ENCODE measurements around the gene CLRN3. TPM values are rescaled to one million over a fixed set of nuclear protein-coding genes. Genes with fewer than 3 reads are reported as not detected.

Gene CLRN3
- polyA plus RNA-seq, 2 of the 4 experiments (the other 2 are of a cell fraction): 0.08 TPM; not detected in 1

- no peaks in the 10 kb centered on the region for H3K9me3 ChIP-seq
- H3K27ac ChIP-seq: no peak overlapping the region
- CTCF ChIA-PET: no interaction called here
- FAIRE-seq: no peak
- ATAC-seq: no peak
- H3K4me2 ChIP-seq: no peak overlapping the region
- POLR2A ChIA-PET: no interaction called here
- WGBS (ENCODE audit: missing lambda C conversion rate): 83% methylated on average over 9 of the region's 9 CpGs
- TF ChIP-seq MAZ (IDR thresholded peaks at IDR 0.05; ENCODE audit: borderline replicate concordance, low read depth, low read length) (no peak), NFE2L2 (conservative IDR thresholded peaks at IDR 0.05; ENCODE audit: low read length) (no peak), ZFP36 (IDR thresholded peaks at IDR 0.05; ENCODE audit: borderline replicate concordance, partially characterized antibody) (no peak), CHD2 (IDR thresholded peaks at IDR 0.05; ENCODE audit: low read length, partially characterized antibody) (no peak), HEYL (CRISPR knock-in tag; IDR thresholded peaks at IDR 0.05) (no peak), TP53 (CRISPR knock-in tag; IDR thresholded peaks at IDR 0.05) (no peak), GATA3 (IDR thresholded peaks at IDR 0.05; ENCODE audit: borderline replicate concordance) (no peak)
- H3K4me3 ChIP-seq: no peak overlapping the region
- H3K4me1 ChIP-seq: no peaks in the 10 kb centered on the region
- no peak for DNase-seq (ENCODE audit: low read depth in 1 of 2, low spot score in 1 of 2)
These were observed 24.1 kb upstream of the CLRN3 start for GRCh38 chr10:127916826-127917225.

GRCh38 chr10:127915324-127915723, 22.6 kb upstream of the CLRN3 start:
- no peak for FAIRE-seq
- no peak for TF ChIP-seq RARB (CRISPR knock-in tag; IDR thresholded peaks at IDR 0.05)
- TF ChIP-seq FOXS1 (CRISPR knock-in tag; IDR thresholded peaks at IDR 0.05): no peak
- no peak for TF ChIP-seq CEBPB (IDR thresholded peaks at IDR 0.05)
- no peak for TF ChIP-seq HDAC2 (IDR thresholded peaks at IDR 0.05)
- TF ChIP-seq ZNF302 (CRISPR knock-in tag; IDR thresholded peaks at IDR 0.05): no peak
- TF ChIP-seq CBX2 (IDR thresholded peaks at IDR 0.05; ENCODE audit: borderline replicate concordance, low read depth): no peak
- TF ChIP-seq TP53 (CRISPR knock-in tag; IDR thresholded peaks at IDR 0.05): no peak
- no peak for TF ChIP-seq TFCP2L1 (CRISPR knock-in tag; IDR thresholded peaks at IDR 0.05)
- no peak for TF ChIP-seq BHLHE40 (IDR thresholded peaks at IDR 0.05; ENCODE audit: low read depth, low read length)
- TF ChIP-seq RNF2 (IDR thresholded peaks at IDR 0.05; ENCODE audit: borderline replicate concordance, low read depth): no peak
- TF ChIP-seq MAZ (IDR thresholded peaks at IDR 0.05; ENCODE audit: borderline replicate concordance, low read depth, low read length): no peak
- TF ChIP-seq FOSB (CRISPR knock-in tag; IDR thresholded peaks at IDR 0.05): no peak
- no peak for TF ChIP-seq RFX5 (IDR thresholded peaks at IDR 0.05)
- no peak for TF ChIP-seq NFE2L2 (conservative IDR thresholded peaks at IDR 0.05; ENCODE audit: low read length)
- TF ChIP-seq EHMT2 (IDR thresholded peaks at IDR 0.05; ENCODE audit: low read depth): no peak
- no peak for TF ChIP-seq KDM5A (IDR thresholded peaks at IDR 0.05)
- TF ChIP-seq POLR2A (IDR thresholded peaks at IDR 0.05; ENCODE audit: low read length): no peak
- POLR2A ChIA-PET: no interaction called here
- WGBS (ENCODE audit: missing lambda C conversion rate): 62% methylated on average over 4 of the region's 4 CpGs
- Histone ChIP-seq H3K4me1 (no peaks in the 10 kb centered on the region), H3K9me3 (no peaks in the 10 kb centered on the region), H3K27ac (no peak overlapping the region), H3K4me2 (no peak overlapping the region), H3K4me3 (no peak overlapping the region)
- CTCF ChIA-PET: interaction anchor here (1.5 to 5.5 kb wide), 3 partner anchors 10 to 154 kb away, joined by 4 to 26 read pairs (median 6); no protein-coding TSS in a partner anchor
- ATAC-seq: no peak
- DNase-seq (ENCODE audit: low read depth in 1 of 2, low spot score in 1 of 2): no peak

GRCh38 chr10:127913368-127913759, 20.6 kb upstream of the CLRN3 start:
- Histone ChIP-seq H3K27ac (no peak overlapping the region), H3K9me3 (no peaks in the 10 kb centered on the region), H3K4me3 (no peak overlapping the region), H3K4me1 (0 out of 3 replicates have a peak, but pooled peaks cover 3% of the 10 kb centered on the region), H3K4me2 (no peak overlapping the region)
- ATAC-seq (no peak), DNase-seq (ENCODE audit: low read depth in 1 of 2, low spot score in 1 of 2) (no peak), FAIRE-seq (no peak)
- POLR2A ChIA-PET: no interaction called here
- 71% methylated on average over 8 of the region's 8 CpGs for WGBS (ENCODE audit: missing lambda C conversion rate)
- CTCF ChIA-PET: interaction anchor here (0.7 to 5.5 kb wide), 4 partner anchors 59 to 298 kb away, joined by 3 to 26 read pairs (median 4); no protein-coding TSS in a partner anchor
- no peak for TF ChIP-seq HOXB5 (CRISPR knock-in tag; IDR thresholded peaks at IDR 0.05)
- TF ChIP-seq PBX3 (IDR thresholded peaks at IDR 0.05): no peak
- no peak for TF ChIP-seq HOXB13 (CRISPR knock-in tag; IDR thresholded peaks at IDR 0.05; ENCODE audit: low read depth)
- TF ChIP-seq GATA3 (IDR thresholded peaks at IDR 0.05; ENCODE audit: borderline replicate concordance): no peak
- TF ChIP-seq FOSL2 (IDR thresholded peaks at IDR 0.05): no peak
- TF ChIP-seq FOSL2 (CRISPR knock-in tag; IDR thresholded peaks at IDR 0.05): no peak
- no peak for TF ChIP-seq MYC (IDR thresholded peaks at IDR 0.05; ENCODE audit: borderline replicate concordance, low read length)
- no peak for TF ChIP-seq TFCP2L1 (CRISPR knock-in tag; IDR thresholded peaks at IDR 0.05)
- no peak for TF ChIP-seq HEYL (CRISPR knock-in tag; IDR thresholded peaks at IDR 0.05)
- TF ChIP-seq HOXA7 (CRISPR knock-in tag; IDR thresholded peaks at IDR 0.05): no peak
- no peak for TF ChIP-seq NR3C1 (IDR thresholded peaks at IDR 0.05)
- TF ChIP-seq RCOR1 (IDR thresholded peaks at IDR 0.05; ENCODE audit: low read depth, low read length): no peak
- TF ChIP-seq E2F6 (IDR thresholded peaks at IDR 0.05; ENCODE audit: borderline replicate concordance, low read depth): no peak

Measured in A549 (cell line).